ENCODE data around the gene EFHC1.

GRCh38 chr6:52511572-52512151 is 91.5 kb downstream of the EFHC1 start:
- TF ChIP-seq, protein P1, sequence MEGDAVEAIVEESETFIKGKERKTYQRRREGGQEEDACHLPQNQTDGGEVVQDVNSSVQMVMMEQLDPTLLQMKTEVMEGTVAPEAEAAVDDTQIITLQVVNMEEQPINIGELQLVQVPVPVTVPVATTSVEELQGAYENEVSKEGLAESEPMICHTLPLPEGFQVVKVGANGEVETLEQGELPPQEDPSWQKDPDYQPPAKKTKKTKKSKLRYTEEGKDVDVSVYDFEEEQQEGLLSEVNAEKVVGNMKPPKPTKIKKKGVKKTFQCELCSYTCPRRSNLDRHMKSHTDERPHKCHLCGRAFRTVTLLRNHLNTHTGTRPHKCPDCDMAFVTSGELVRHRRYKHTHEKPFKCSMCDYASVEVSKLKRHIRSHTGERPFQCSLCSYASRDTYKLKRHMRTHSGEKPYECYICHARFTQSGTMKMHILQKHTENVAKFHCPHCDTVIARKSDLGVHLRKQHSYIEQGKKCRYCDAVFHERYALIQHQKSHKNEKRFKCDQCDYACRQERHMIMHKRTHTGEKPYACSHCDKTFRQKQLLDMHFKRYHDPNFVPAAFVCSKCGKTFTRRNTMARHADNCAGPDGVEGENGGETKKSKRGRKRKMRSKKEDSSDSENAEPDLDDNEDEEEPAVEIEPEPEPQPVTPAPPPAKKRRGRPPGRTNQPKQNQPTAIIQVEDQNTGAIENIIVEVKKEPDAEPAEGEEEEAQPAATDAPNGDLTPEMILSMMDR (IDR thresholded peaks at IDR 0.05; ENCODE audit: insufficient read depth, low read length, poor library complexity, severe bottlenecking) = no peak
- TF ChIP-seq EZH2phosphoT487 (conservative IDR thresholded peaks at IDR 0.05; ENCODE audit: low read length) = no peak
